HG02610 (cell line): Measurements from ENCODE around the gene ZNF729.
"Not testable (repeated sequence)": the region's sequence is repeated elsewhere in the genome, so short reads cannot be mapped to it uniquely, and the experiment has no call there.

Experiments used
- ATAC-seq: cut with Tn5 transposase; IDR thresholded peaks from one replicate; pipeline ENCODE4 v1.9.1; 2021; ENCODE audit warnings: mild to moderate bottlenecking, moderate library complexity; ENCODE audit not compliant: unreplicated experiment

ZNF729 gene

DNA sequence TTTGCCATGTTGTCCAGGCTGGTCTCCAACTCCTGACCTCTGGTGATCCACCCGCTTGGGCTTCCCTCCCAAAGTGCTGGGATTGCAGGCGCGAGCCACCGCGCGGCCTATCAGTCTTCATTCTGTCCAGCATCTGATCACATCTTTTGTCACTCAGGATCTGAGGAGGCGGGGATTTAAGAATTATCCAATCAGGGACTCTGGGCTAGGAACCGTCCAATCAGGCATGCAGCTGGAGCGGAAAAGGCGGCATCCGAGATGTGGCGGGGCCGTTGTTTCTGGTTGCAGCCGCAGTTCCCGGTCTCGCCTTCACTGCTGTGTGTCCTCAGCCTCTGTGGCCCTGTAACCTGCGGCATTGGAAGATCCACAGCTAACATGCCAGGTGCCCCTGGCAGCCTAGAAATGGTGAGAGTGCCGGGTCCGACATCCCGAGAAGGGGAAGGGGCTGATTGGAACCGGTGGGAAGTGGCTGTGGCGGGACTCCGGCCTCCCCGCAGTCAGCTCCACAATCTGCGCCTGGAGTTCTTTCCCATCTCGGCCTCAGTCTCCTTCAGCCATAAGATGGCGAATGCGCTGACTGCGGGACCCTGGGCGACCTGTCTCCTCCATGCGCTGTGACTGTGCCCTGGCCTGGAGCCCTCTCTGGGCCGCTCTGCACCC is at the start of gene ZNF729:
TSS of gene ZNF729 (plus strand) at position 291 of the 660 bp plus-strand sequence. CDS start at position 376, 85 bp downstream.
- no peak for ATAC-seq

DNA sequence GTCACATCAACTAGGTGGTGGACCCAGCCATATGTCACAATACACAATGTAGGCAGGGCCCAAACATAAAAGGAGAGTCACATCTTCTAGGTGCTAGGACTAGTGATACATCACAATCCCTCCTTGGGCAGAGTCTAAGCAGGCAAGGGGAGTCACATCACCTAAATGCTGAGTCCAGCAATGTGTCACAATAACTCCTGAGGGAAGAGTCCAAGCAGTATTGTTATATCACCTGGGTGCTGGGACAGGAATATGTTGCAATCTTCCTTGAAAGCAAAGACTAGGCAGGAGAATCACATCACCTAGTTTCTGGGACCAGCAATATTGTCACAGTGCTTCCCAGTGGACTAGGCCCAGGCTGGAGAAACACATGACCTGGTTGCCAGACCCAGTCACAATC is 29.4 kb upstream of the ZNF729 start:
- no peak for ATAC-seq

DNA sequence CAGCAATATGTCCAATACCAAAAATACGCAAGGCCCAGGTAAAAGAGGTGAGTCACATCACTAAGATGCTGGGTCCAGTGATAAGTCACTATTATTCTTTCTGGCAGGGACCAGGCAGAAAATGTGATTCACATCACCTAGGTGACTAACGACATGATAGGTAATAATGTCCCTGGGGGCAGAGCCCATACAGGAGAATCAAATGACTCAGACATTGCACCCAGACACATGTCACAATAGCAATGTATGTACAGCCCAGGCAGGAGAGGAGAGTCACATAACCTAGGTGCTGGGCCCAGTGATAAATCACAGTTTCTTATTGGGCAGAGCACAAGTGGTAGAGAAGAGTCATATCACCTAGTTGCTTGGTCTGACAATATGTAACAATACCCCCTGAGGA is 28.9 kb upstream of the ZNF729 start:
- no peak for ATAC-seq

DNA sequence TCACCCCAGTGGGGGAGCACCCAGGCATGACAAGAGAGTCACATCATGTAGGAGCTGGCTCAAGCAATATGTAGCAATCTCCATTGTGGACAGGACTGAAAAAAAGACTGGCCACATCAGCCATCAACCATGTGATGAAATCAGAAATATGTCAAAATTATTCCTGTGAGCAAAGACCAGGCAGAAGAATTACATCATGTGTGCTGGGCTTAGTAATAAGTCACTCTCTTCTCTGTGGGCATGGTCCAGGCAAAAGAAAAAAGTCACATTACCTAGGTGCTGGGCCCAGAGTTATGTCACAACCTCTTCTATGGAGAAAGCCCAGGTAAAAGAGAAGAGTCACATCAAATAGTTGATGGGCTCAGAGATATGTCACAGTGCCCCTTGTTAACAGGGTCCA is 28.3 kb upstream of the ZNF729 start:
- ATAC-seq, result no peak

DNA sequence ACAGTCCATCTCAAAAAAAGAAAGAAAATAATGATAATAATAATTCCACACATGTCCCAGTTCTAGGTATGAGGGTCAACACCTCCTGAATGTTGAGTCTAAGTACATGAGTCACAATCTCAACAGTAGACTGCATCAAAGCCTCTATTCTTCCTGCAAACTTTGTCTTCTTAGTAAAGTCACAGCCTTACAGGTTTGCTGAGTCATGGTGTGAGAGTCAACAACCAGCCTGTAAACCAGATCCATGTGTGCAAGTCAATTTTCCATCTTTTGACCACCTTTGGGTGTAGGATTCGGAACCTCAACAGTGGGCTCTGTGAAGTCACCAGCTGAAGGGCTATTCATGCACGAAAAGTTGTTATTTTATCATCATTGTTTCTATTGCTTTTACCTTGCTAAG is 25.7 kb upstream of the ZNF729 start:
- no peak for ATAC-seq

DNA sequence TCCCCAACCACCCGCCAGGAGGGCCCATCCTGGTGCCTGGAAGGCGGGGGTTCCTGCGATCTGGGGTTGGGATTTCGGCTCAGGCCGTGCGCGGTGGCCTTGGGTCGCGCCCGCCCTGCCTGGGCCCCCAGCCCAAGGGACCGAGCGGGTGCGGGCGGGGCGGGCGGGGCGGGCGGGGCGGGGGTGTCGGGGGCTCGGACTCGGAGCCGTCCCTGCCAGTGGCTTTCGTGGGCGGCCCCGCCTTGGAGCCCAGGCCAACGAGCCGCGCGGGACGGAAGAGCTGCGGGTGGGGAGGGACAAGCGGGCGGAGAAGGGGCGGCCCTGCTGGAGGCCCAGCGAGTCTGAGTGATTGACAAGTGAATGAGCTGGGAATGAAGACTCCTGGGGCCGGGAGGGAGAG is 24.6 kb upstream of the ZNF729 start:
- no peak for ATAC-seq

DNA sequence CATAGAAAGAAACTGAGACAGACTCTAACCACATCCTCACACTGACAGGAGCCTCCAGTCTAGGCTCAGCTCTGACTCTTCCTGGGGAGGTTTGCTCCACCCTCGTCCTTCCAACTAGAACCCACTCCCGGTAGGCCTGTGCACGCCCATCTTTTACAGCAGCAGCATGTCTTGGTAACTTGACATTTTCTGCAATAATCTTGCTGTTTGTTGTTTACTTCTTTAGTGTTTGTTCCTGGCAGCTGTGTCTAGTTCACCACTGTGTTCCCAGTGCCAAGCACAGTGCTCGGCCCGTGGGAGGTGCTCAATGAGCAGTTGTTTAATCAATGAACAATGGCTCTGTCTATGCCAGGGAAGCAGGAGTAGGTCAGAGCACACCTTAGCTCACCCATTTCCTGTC is 23.1 kb upstream of the ZNF729 start:
- ATAC-seq, result no peak

DNA sequence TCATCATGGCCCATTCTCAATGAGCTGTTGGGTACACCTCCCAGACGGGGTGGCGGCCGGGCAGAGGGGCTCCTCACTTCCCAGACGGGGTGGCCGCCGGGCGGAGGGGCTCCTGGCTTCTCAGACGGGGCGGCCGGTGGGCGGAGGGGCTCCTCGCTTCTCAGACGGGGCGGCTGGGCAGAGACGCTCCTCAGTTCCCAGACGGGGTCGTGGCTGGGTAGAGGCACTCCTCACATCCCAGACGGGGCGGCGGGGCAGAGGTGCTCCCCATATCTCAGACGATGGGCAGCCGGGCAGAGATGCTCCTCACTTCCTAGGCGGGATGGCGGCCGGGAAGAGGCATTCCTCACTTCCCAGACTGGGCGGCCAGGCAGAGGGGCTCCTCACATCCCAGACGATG is 35.3 kb downstream of the ZNF729 start:
- ATAC-seq, result not testable (repeated sequence)

DNA sequence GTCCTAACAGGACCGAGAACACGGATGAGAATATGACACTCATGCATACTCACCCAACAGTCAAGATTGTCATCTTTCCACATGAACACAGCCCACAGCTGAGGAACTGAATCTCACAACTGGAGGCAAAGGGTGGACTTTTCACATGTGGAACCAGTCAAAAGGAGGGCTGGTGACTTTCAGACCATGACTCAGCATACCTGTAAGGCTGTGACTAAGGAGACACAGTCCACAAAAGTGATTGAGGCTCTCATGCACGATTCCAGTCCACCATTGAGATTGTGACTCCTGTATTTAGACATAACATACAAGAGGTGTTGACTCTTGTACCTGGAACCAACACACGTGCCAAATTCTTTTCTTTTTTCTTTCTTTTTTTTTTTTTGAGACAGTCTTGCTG is 40.0 kb downstream of the ZNF729 start:
- no peak for ATAC-seq

DNA sequence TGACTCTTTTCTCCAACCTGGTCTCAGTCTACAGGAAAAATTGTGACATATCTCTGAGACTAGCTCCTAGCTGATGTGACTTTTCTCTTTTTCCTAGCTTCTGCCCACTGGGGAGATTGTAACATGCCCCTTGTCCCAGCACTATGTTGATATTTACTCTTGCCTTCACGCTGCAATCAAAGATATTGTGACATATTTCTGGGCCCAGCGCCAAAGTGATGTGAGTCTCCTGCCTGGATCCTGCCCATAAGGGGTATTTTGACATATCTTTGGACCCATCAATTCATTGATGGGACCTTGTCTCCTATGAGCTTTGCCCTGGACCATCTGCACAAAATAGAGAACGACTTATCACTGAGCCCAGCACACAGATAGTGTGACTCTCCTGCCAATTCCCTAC is 41.1 kb downstream of the ZNF729 start:
- ATAC-seq, result no peak

DNA sequence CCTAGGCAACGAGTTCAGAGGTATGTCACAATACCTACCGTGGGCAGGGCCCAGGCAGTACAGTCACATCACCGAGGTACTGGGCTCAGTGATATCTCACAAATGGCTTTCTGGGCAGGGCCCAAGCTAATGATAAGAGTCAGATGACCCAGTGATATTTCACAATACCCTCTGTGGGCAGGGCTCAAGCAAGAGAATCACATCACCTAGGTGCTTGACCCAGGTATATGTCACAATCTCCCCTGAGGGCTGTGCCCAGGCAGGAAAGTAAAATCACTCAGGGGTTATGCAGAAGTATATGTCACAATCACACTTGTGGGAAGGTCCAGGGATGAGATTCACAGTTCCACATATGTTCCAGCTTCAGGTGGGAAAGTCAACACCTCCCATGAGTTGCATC is 45.3 kb downstream of the ZNF729 start:
- ATAC-seq, result no peak

DNA sequence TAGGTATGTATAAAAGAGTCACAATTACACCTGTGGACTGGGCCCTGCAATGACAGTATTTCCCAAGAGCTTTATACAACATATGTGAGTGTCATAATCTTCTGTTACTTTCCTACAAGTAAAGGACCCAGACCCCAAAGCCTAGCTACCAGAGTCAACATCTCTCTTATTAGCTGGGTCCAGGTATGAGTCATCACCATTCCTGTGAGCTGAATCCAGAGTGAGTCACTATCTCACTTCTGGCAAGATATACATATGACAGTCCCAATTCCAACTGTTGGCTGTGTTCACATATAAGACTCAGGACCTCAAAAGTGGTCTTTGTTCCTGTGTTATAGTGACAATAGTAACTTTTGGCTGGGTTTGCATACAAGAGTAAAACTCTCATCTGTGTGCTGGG is 46.7 kb downstream of the ZNF729 start:
- no peak for ATAC-seq

DNA sequence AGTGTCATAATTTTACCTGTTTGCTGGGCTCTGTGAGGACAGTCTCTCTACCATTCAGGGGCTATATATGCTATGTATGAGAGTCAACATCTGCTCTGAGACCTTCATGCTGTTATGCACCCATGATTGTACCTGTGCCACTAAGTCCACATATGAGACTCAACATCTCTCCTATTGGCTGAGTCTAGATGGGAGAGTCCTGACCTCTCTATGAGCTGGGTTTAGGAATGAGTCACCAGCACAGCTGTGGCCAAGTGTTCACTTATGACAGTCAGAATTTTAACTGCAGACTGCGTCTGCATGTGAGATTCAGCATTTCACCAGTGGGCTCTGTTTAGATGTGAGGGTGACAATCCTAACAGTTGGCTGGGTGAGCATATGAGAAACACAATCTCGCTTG is 49.5 kb downstream of the ZNF729 start:
- no peak for ATAC-seq

DNA sequence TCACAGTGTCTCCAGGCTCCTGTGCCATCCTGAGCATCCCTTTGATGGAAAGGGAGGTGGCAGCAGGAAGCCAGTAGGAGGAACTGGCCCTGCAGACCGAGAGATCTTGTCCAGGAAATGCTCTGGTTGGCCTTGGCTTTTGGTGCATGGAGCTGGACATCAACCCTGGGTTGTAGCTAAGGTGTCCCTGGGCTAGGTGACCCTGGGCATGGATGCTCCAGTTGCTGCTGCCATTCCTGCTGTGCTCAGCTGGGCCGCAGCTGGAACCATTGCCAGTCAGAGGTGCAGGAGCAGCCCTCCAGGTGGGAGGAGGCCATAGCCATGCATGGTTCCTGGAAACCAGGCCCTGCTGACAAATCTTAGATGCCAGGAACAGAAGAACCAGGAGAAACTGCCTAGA is 68.4 kb downstream of the ZNF729 start:
- ATAC-seq, result no peak
